T-helper 17 cell (primary cell): Measurements from ENCODE around the gene ELL. TPM values are rescaled to one million over a fixed set of nuclear protein-coding genes. Genes with fewer than 3 reads are reported as not detected.

Experiments
- ATAC-seq: fragments of 150-1000 bp; cut with Tn5 transposase; 2 replicates; pipeline ENCODE4 v1.10.0; 2021; ENCODE audit warnings: mild to moderate bottlenecking, moderate library complexity
- DNase-seq, 3 donors: peaks; one replicate each; pipeline versions ENCODE4 v3.0.0 to v3.0.0-alpha.2; 2020 to 2021
- H3K9me3 ChIP-seq: one replicate; pipeline ENCODE4 v1.7.0; 2013; ENCODE audit warnings: low read length, mild to moderate bottlenecking; ENCODE audit not compliant: control insufficient read depth, poor library complexity, severe bottlenecking
- H3K27ac Mint-ChIP-seq: one replicate; pipeline ENCODE4 v1.8.0; 2022; ENCODE audit warnings: mild to moderate bottlenecking, moderate library complexity, mixed read lengths
- H3K27me3 Mint-ChIP-seq: one replicate; pipeline ENCODE4 v1.8.0; 2022; ENCODE audit warnings: mixed read lengths
- H3K36me3 Mint-ChIP-seq: one replicate; pipeline ENCODE4 v1.8.0; 2022; ENCODE audit warnings: low read depth, mixed read lengths
- H3K4me1 Mint-ChIP-seq: one replicate; pipeline ENCODE4 v1.8.0; 2022; ENCODE audit warnings: mild to moderate bottlenecking, mixed read lengths
- H3K4me3 Mint-ChIP-seq: one replicate; pipeline ENCODE4 v1.8.0; 2022; ENCODE audit warnings: mild to moderate bottlenecking, moderate library complexity, mixed read lengths
- total RNA-seq, 4 donors: library from RNA in 2 of 4; stranded (reverse) in 2 of 4; gene quantifications; one replicate each; pipeline ENCODE4 v1.2.3 and lab custom pipeline; 2022 to 2026

Gene ELL
- total RNA-seq, 2 donors from 2014 or later = 51.0 to 62.8 TPM

DNA sequence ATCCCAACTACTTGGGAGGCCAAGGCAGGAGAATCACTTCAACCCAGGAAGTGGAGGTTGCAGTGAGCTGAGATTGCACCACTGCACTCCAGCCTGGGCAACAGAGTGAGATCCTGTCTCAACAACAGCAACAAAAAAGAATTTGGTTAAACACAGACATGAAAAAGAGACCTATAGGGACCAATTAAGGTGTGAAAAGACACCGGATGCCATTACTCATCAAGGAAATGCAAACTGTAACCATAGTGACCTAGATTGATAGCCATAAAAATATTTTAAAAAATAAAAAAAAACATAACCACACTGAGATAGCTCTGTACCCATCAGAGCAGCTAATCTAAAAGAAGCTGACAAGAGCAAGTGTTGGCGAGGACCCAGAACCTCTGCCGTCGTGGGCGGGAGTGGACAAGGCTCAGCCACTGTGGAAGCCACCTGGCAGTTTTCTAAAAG lies 46.8 kb downstream of the ELL start:
- ATAC-seq (peak; percentile 83), DNase-seq (peak in 1 of 3 donors; percentile 31)
- H3K4me1 Mint-ChIP-seq = peaks cover 62% of the 10 kb centered on the region
- no peaks in the 10 kb centered on the region for H3K27me3 Mint-ChIP-seq
- H3K4me3 Mint-ChIP-seq = peak overlapping the region; percentile 74
- peak overlapping the region; percentile 96 for H3K27ac Mint-ChIP-seq
- H3K36me3 Mint-ChIP-seq = no peaks in the 10 kb centered on the region
- H3K9me3 ChIP-seq = no peaks in the 10 kb centered on the region

DNA sequence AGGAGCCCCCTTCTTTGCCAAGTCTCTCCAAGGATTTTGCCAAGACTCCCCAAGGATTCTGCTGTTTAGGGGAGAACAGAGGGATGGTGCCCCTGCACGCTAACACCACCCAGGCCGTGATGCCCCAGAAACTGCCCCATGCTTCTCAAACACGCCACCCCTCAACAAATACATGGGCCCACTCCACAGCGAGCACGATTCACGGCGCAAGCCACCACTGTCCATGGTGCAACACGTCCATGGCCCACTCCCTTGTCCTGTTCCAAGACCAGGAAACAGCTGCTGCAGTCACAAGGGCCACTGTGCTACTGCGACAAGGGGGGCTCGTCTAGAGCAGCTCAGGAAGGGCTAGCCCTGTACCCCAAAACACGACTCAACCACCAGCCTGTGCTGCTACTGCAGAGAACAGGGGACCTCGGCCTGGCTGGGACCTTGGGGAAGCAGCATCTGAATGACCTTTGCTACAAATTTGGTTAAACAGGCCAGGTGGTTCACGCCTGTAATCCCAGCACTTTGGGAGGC lies 47.4 kb downstream of the ELL start:
- H3K9me3 ChIP-seq = no peaks in the 10 kb centered on the region
- H3K4me3 Mint-ChIP-seq = peak overlapping the region; percentile 49
- H3K27me3 Mint-ChIP-seq = no peaks in the 10 kb centered on the region
- ATAC-seq (no peak), DNase-seq (no peak)
- no peaks in the 10 kb centered on the region for H3K36me3 Mint-ChIP-seq
- peak overlapping the region; percentile 96 for H3K27ac Mint-ChIP-seq
- peaks cover 57% of the 10 kb centered on the region for H3K4me1 Mint-ChIP-seq

DNA sequence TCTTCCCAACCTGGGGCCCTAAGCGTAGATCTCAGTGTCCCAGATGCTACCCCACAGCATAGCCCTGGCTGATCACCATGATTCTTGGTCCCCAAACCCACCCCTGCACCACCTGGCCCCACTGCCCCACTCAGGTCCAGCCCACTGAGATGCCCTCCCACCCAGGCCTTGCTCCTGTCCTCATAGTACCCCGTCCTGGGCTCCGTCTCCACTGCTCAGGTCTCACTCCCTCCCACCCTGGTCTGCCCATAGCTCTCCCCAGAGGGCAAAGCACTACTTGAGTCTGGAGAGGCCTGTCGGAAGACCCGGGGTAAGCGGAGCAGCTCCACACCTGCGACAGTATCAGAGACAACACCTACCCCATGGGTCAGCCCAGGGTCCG lies 48.2 kb downstream of the ELL start:
- peaks cover 55% of the 10 kb centered on the region for H3K4me1 Mint-ChIP-seq
- no peaks in the 10 kb centered on the region for H3K36me3 Mint-ChIP-seq
- H3K4me3 Mint-ChIP-seq = no peak overlapping the region
- peak overlapping the region; percentile 96 for H3K27ac Mint-ChIP-seq
- ATAC-seq (no peak), DNase-seq (no peak)
- H3K9me3 ChIP-seq = no peaks in the 10 kb centered on the region
- H3K27me3 Mint-ChIP-seq = no peaks in the 10 kb centered on the region

DNA sequence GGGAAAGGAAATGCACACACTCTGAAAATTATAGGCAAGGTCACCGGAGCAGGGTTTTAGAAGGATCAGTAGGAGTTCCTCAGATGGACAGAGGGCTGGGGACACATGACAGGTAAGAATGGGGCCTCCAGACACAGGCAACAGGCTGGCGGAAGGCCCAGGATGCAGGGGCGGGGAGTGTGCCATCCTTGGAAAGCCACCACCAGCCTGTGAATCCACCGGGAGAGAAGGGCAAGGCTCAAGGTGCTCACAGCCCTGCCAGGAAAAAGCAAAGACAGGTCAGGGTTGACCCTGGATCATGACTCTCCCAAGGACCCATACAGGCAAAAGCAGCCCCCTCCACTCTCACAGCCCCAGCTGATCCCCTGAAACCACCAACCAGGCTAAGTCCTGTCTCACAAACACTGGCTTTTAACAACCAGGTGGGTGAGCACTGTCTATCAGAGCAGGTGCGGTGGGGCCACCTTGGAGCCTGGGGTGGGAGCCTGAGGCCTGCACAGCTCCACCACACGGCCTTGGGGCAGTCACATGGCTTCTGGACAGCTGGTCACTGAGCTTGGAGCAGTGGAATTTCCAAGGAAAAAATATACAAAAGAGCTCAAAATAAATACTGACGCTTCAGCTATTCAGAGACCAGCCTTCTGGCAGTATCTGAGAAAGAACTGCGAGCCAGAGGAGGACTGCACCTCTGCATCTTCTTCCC lies 48.7 kb downstream of the ELL start:
- peaks cover 54% of the 10 kb centered on the region for H3K4me1 Mint-ChIP-seq

DNA sequence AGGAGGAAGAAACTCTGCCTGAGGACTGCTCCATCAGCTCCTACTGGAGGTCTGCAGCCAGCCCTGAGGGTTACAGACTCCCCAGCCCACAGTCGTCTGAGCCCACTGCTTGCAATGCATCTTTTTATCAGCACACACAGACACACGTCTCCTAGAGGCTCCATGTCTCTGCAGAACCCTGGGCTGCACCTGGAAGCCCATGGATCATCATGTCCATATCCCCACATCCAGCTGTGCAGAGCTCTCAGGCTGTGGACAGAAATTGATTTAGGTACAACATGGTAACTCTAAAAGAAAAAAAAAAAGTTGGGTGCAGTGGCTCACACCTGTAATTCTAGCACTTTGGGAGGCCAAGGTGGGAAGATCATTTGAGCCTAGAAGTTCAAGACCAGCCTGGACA lies 51.1 kb downstream of the ELL start:
- H3K4me3 Mint-ChIP-seq = no peak overlapping the region
- H3K27me3 Mint-ChIP-seq = no peaks in the 10 kb centered on the region
- no peaks in the 10 kb centered on the region for H3K9me3 ChIP-seq
- H3K36me3 Mint-ChIP-seq = no peaks in the 10 kb centered on the region
- peaks cover 47% of the 10 kb centered on the region for H3K4me1 Mint-ChIP-seq
- ATAC-seq (no peak), DNase-seq (no peak)
- H3K27ac Mint-ChIP-seq = peak overlapping the region; percentile 79

More for the DNA sequence above, 48.7 kb downstream of the ELL start:
- Mint-ChIP-seq H3K27me3 (no peaks in the 10 kb centered on the region), H3K4me3 (no peak overlapping the region), H3K36me3 (no peaks in the 10 kb centered on the region), H3K27ac (peak overlapping the region; percentile 96)
- no peak for DNase-seq
- no peak for ATAC-seq
- no peaks in the 10 kb centered on the region for H3K9me3 ChIP-seq

DNA sequence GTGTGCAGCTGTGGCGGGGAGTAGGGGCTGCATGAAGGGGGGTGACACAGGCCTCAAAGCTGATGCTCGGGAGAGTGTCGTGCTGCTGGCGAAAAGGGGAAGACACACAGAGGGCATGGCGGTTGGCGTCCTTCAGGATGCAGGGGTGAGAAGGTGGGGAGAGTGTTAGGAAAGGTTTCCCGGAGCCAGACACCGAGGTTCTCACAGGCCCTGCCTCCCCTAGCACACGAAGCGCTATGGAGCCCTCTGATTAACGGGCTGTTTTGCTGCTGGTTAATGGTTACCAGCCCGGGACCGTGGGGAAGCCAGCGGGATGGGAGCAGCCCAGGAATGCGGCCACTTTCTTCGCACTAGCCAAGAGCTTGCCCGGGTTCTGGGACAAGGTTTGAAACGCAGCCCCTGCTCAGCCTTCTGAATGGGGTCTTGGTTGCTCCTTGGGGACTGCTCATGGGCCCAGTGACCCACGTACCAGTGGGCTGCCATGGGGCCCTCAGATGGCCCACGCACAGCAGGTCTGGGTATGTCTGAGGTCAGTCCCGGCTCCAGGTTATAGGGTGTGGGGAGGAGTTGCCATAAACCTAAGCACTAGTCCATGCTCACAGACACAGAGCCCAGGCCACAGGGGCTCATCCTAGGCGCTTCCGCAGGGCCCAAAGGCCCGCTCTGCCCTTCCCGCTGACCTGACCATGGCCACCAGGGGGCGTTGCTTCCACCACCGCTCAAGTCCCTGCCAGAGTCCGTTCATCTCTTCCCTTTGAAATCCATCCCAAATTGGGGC lies 52.6 kb downstream of the ELL start:
- H3K4me1 Mint-ChIP-seq = peaks cover 34% of the 10 kb centered on the region
- DNase-seq (peak; percentile 52 to 56 (median 53)), ATAC-seq (peak; percentile 65)
- no peaks in the 10 kb centered on the region for H3K36me3 Mint-ChIP-seq
- H3K27me3 Mint-ChIP-seq = no peaks in the 10 kb centered on the region
- H3K9me3 ChIP-seq = no peaks in the 10 kb centered on the region
- H3K27ac Mint-ChIP-seq = peak overlapping the region; percentile 79
- peak overlapping the region; percentile 66 for H3K4me3 Mint-ChIP-seq

DNA sequence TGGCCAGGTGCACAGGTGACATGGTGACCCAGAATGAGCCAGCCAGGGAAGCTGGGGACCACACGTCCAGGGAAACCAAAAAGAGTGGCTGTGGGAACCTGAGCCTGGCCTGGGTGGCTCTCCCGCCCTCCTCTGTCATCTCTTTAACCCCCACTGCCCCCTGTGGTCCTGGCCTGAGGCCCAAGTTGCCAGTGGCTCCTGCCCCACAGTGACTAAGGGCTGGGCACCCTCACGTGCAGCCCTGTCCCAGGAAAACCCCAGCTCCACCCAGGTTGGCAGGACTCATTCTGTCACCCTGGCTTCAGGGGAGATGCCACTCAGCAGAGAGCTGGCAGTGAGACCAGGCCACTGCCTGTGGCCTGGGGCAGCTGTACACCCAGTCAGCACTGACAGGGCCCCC lies 53.4 kb downstream of the ELL start:
- Mint-ChIP-seq H3K27ac (peak overlapping the region; percentile 79), H3K4me1 (peaks cover 28% of the 10 kb centered on the region), H3K4me3 (no peak overlapping the region)

DNA sequence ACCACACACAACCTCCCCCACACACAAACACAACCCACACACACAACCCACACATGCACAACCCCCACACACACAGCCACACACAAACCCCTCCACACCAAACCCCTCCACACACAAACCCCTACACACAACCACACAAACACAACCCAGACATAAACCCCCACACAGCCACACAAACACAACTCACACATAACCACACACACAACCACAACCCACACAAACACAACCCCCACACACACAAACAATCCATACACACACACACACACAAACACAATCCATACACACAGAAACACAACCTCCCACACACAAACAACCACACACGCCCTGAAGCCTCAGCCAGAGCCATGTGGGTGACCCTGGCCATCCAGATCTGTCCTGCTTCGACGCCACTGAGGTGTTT lies 53.9 kb downstream of the ELL start:
- DNase-seq = no peak
- no peak for ATAC-seq
- H3K4me1 Mint-ChIP-seq = peaks cover 26% of the 10 kb centered on the region
- peak overlapping the region; percentile 79 for H3K27ac Mint-ChIP-seq
- H3K9me3 ChIP-seq = no peaks in the 10 kb centered on the region
- H3K36me3 Mint-ChIP-seq = no peaks in the 10 kb centered on the region
- no peak overlapping the region for H3K4me3 Mint-ChIP-seq
- H3K27me3 Mint-ChIP-seq = no peaks in the 10 kb centered on the region

More for the DNA sequence above, 53.4 kb downstream of the ELL start:
- Mint-ChIP-seq H3K36me3 (no peaks in the 10 kb centered on the region), H3K27me3 (no peaks in the 10 kb centered on the region)
- H3K9me3 ChIP-seq = no peaks in the 10 kb centered on the region
- DNase-seq (no peak), ATAC-seq (no peak)

DNA sequence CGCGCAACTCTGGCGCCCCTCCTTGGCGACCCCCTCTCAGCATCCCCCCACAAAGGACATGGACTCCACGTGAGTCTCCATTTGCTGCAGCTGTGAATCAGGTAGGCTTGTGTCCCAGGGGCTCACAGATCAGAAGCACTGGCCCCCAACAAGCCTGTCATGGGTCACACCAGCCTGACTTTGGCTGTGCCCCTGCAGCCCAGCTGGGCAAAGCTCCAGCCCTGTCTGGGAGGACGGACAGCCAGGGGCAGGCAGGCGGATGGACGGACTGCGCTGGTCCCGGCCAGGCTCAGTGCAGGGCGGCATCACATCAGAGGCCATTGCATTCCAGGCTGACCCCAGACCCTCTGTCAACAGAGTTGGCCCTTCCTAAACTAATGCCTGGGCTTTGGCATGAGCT lies 55.5 kb downstream of the ELL start:
- ATAC-seq (no peak), DNase-seq (no peak)
- no peaks in the 10 kb centered on the region for H3K27me3 Mint-ChIP-seq
- peaks cover 30% of the 10 kb centered on the region for H3K4me1 Mint-ChIP-seq
- H3K4me3 Mint-ChIP-seq = no peak overlapping the region
- no peaks in the 10 kb centered on the region for H3K9me3 ChIP-seq
- H3K36me3 Mint-ChIP-seq = peaks cover 1% of the 10 kb centered on the region
- no peak overlapping the region for H3K27ac Mint-ChIP-seq

DNA sequence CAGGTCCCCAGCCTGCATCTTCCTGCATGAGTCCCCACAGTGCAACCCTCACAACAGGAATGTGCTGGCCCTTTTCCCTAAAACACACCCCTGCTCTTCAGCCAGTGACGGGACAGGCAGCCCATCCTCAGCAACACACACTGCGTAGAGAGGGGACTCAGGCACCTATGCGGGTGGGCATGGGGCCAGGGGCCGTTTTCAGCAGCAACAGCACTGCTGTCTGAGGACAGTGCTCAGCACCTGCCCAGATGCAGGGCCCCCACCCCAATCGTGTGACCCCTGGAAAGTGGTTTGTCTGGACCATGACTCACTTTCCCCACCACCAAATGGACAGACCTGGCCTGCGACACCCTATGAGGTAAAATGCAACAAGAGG lies 55.9 kb downstream of the ELL start:
- H3K9me3 ChIP-seq = no peaks in the 10 kb centered on the region
- Mint-ChIP-seq H3K36me3 (peaks cover 2% of the 10 kb centered on the region), H3K27ac (no peak overlapping the region), H3K27me3 (no peaks in the 10 kb centered on the region), H3K4me3 (no peak overlapping the region), H3K4me1 (peaks cover 28% of the 10 kb centered on the region)
- ATAC-seq (no peak), DNase-seq (no peak)

DNA sequence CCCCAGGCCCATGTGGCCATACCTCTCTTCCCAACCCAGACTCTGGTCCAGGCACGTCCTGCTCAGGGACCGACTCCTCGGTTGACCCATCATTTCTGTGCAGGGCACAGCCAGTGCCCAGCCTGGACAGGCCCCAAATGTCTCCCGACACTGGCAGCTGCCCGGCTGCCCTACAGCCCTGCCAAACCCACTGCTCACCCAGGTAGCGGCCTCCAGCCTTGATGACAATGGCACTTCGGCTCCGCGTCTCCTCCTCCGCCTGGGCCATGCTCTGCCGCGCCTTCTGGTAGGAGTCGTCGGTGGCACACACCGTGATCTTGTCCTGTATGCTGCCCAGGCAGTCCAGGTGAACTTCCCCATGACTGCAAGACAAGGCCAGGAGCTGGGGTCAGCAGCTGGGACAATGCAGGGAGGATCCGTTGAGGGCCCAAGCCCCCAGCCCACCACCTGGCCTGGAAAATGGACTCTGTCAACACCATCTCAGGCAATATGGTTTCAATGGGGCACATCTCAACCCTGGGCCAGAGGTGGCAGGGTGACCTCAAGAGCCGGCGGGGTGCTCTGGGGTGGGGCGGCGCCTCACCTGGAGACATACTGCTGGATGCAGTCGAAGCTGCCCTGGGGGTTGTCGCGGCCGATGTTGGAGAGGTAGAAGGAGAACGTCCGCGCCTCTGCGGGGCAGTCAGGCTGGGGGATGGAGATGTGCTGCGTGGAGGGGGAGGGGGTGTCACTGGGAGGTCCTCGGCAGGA lies 56.5 kb downstream of the ELL start:
- no peaks in the 10 kb centered on the region for H3K27me3 Mint-ChIP-seq
- H3K27ac Mint-ChIP-seq = peak overlapping the region; percentile 86
- no peak overlapping the region for H3K4me3 Mint-ChIP-seq

DNA sequence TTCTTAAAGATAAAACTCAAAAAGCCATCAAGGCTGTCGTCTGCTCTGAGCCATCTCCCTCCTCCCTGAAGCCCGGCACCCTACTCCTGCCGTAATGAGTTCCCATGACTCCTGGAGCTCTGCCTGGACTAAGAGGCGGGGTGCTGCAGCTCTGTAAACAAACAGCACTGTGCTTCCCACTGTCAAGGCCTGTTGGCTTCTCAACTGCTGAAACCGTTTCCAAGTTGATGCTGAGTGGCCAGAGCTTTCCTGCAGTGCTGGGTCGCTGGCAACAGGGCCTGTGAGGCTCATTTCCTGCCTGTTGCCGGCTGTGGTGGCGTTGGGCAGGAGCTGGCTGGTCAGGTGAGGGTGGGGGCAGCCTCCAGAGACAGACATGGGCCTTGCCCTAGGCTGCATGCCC lies 57.2 kb downstream of the ELL start:
- H3K27ac Mint-ChIP-seq = peak overlapping the region; percentile 8
- ATAC-seq (no peak), DNase-seq (no peak)
- peak overlapping the region; percentile 28 for H3K4me3 Mint-ChIP-seq
- no peaks in the 10 kb centered on the region for H3K27me3 Mint-ChIP-seq
- peaks cover 2% of the 10 kb centered on the region for H3K36me3 Mint-ChIP-seq
- no peaks in the 10 kb centered on the region for H3K9me3 ChIP-seq
- peaks cover 26% of the 10 kb centered on the region for H3K4me1 Mint-ChIP-seq

More for the DNA sequence above, 56.5 kb downstream of the ELL start:
- DNase-seq (no peak), ATAC-seq (no peak)
- Mint-ChIP-seq H3K36me3 (peaks cover 2% of the 10 kb centered on the region), H3K4me1 (peaks cover 29% of the 10 kb centered on the region)
- H3K9me3 ChIP-seq = no peaks in the 10 kb centered on the region

DNA sequence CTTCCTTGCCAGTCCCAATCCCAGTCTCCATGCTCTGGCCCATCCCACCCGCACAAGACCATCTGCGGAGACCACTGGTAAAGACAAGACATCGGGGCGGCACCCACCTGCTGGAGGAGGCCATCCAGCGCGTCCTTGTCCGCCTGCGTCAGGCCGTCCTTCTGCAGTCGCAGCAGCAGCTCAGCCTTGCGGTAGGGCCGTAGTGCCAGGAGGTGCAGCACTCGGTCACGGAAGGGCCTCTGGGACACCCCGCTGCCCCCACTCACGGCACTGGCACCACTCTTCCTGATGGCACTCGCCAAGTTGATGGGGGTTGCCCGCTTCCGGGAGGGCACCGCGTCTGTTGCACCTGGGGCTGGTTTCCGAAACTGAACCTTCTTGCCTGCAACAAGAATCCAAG lies 60.4 kb downstream of the ELL start:
- DNase-seq (no peak), ATAC-seq (no peak)
- Mint-ChIP-seq H3K36me3 (peaks cover 2% of the 10 kb centered on the region), H3K4me3 (no peak overlapping the region), H3K27ac (peak overlapping the region; percentile 79), H3K27me3 (no peaks in the 10 kb centered on the region), H3K4me1 (peaks cover 11% of the 10 kb centered on the region)
- no peaks in the 10 kb centered on the region for H3K9me3 ChIP-seq
